H1 (cell line): ENCODE results near the gene NDST3. TPM values are rescaled to one million over a fixed set of nuclear protein-coding genes. Genes with fewer than 3 reads are reported as not detected.

Source experiments
- PHF8 ChIP-seq: fragments of 200-600 bp; sonication (generic); conservative IDR thresholded peaks from 2 replicates; pipeline ENCODE4 v1.7.1; 2012; ENCODE audit warnings: low read depth, mild to moderate bottlenecking, inconsistent platforms, low read length, moderate library complexity
- ZNF274 ChIP-seq: IDR thresholded peaks from 2 replicates; pipeline ENCODE4 v1.7.0; 2012; ENCODE audit warnings: low read length, borderline replicate concordance; ENCODE audit errors: extremely low read depth
- polyA plus RNA-seq, 7 experiments: library from polyadenylated mRNA; depleted of rRNA in 3 of 7; stranded (reverse) in 5 of 7; unstranded in 2 of 7; fragments of >200 nt in 5 of 7; fragments of 200-250 nt in 2 of 7; gene quantifications; 1 replicate in 5 of 7; 2 replicates in 1 of 7; 4 replicates in 1 of 7; pipeline versions ENCODE4 v1.2.1 to v1.2.3, GENCODE V29; 2011 to 2013; ENCODE audit warnings: missing spikeins in 2 of 7, mixed read lengths in 2 of 7
- total RNA-seq: library from RNA; stranded (reverse); fragmentation: NEBNext Ultra II Directional; extraction: Animal tissue kit (Norgen Biotek cat#: 25700); gene quantifications from 2 replicates; pipeline ENCODE4 v1.2.1, GENCODE V29; 2021
- TF ChIP-seq, protein P1 (sequence below): IDR thresholded peaks from 2 replicates; pipeline ENCODE4 v1.6.1; 2012; ENCODE audit warnings: inconsistent platforms

The NDST3 gene
- total and polyA plus RNA-seq, 2 of the 8 experiments (the other 6 are each of a cell fraction or from before 2014, with no cell fraction given), result 0.35 to 0.60 TPM

DNA sequence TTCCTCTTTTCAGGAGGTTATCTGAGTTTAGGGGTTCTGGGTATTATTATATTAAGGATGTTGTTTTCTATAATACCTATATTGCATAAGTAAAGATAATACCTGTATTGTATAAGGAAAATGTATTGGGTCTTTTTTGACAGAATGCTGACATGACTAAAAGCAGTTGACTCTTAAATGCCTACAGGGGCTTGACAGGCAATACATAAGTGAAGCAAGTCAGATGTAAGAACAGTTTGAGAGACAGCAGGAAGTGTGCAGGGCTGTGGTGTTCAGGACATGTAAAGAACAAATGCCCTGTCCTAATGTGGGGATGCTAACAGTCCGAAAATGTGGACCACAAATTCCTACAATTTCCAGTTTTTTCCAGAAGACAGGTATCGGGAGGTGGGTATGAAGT, 30.2 kb upstream of the NDST3 start (continued):
- TF ChIP-seq, protein P1, sequence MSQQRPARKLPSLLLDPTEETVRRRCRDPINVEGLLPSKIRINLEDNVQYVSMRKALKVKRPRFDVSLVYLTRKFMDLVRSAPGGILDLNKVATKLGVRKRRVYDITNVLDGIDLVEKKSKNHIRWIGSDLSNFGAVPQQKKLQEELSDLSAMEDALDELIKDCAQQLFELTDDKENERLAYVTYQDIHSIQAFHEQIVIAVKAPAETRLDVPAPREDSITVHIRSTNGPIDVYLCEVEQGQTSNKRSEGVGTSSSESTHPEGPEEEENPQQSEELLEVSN, result no peak
- TF ChIP-seq ZNF274, result no peak
- no peak for TF ChIP-seq PHF8
- TF ChIP-seq, all 59 proteins: peak for 0
